Epithelial cell of proximal tubule (primary cell): Measurements from ENCODE around the gene SPTBN5. TPM values are rescaled to one million over a fixed set of nuclear protein-coding genes. Genes with fewer than 3 reads are reported as not detected.

Source experiments
- DNase-seq: peaks from one replicate; pipeline ENCODE4 v3.0.0-alpha.2; 2011; ENCODE audit warnings: low read depth
- H3K4me3 ChIP-seq: 2 replicates; pipeline ENCODE4 v1.5.1; 2011; ENCODE audit warnings: low read depth, mild to moderate bottlenecking, low read length
- CTCF ChIP-seq: conservative IDR thresholded peaks from 2 replicates; pipeline ENCODE4 v1.5.1; 2012; ENCODE audit warnings: low read depth, mild to moderate bottlenecking, low read length
- total RNA-seq: library from RNA; depleted of rRNA; stranded (reverse); fragments of >200 nt; gene quantifications from 2 replicates; pipeline ENCODE4 v1.2.3, GENCODE V29; 2015

The SPTBN5 gene
- total RNA-seq, 1 donor from 2014 or later: 0.63 TPM

DNA sequence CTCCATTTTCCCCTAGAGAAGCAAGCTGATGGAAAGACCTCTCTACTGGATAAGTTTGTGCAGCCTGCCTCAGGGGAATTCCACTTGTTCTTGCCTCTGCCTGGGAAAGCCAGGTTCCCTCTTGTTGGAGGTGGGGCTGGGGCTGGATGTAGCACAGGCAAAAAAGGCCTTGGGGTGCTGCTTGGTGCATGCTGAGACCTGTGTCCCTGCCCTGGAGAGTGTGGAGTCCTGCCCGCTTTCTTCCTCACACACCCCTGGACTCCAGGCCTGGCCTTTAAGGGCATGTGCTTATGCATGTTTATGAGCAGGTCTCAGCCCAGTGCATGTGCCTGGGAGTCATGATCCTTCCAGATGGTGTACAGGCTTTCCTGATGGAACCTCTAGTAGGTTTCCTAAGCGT, 89.5 kb downstream of the SPTBN5 start:
- DNase-seq: no peak
- no peak overlapping the region for H3K4me3 ChIP-seq
- no peak for TF ChIP-seq CTCF

- TF ChIP-seq CTCF: no peak
These were observed 91.9 kb downstream of the SPTBN5 start for GRCh38 chr15:41801850-41802455.

GRCh38 chr15:41801185-41801584, 92.7 kb downstream of the SPTBN5 start:
- TF ChIP-seq CTCF: no peak
- DNase-seq: no peak
- H3K4me3 ChIP-seq: no peak overlapping the region

More at GRCh38 chr15:41801850-41802455, 91.9 kb downstream of the SPTBN5 start:
- H3K4me3 ChIP-seq: no peak overlapping the region
- no peak for DNase-seq

- no peak for TF ChIP-seq CTCF
- no peak for DNase-seq
- no peak overlapping the region for H3K4me3 ChIP-seq
These were observed 94.4 kb downstream of the SPTBN5 start for GRCh38 chr15:41799488-41799805.

DNA sequence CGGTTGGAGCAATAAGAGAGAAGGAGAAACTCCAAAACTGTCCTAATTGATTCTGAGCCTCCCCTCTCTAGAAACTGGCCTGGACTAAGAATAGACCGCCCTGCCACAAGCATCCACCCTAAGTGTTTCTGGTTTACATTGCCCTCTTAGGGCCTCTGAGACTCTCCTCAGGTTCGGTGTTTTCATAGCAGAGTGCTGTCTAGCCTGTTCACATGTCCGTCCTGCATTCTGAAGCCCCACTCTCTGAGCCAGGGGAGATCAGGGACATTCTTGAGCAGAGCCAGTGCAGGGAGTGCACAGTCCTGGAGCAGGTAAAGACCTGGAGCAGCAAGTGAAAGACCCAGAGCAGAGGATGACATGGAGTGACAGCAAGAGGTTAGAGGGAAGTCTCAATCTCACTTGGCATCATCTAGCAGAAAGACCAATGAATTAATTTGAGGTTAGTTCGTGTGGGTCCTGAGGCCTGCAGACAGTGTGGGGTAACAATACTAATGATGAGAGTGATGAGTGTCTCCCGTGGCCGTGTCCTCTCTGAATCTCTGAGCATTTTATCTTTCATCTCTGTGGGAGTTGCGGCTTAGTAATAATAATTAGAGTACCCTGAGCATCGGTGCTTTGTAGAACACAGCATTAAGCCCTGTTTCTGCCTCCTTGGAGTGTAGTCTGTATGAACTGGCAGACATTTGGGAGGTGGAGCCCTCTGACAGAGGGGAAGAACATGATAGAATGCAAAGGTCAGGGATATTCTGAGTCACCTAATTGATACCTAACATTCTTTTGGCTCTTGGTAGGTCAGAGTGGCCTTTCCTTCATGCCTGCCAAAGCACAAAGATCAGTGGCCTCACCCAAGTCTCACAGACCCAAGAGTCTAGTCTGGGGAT, 95.0 kb downstream of the SPTBN5 start:
- H3K4me3 ChIP-seq: no peak overlapping the region
- no peak for TF ChIP-seq CTCF
- DNase-seq: no peak

Other genes with a start within 250 kb of the SPTBN5 start
- 14.8 and 20.8 TPM in 2 replicates for gene MGA, start 233.6 kb downstream of the SPTBN5 start, total RNA-seq
- gene MAPKBP1, start 119.6 kb downstream of the SPTBN5 start, total RNA-seq: 11.9 and 14.4 TPM in 2 replicates
- 6.6 and 10.4 TPM in 2 replicates for gene JMJD7, start 66.0 kb downstream of the SPTBN5 start, total RNA-seq
- 0.65 and 1.2 TPM in 2 replicates for gene PLA2G4B, start 55.2 kb downstream of the SPTBN5 start, total RNA-seq
- gene EHD4, start 78.5 kb upstream of the SPTBN5 start, total RNA-seq: 30.2 and 44.7 TPM in 2 replicates
- gene PLA2G4E, start 127.0 kb upstream of the SPTBN5 start, total RNA-seq: not detected in 2 replicates
- not detected in 2 replicates for gene PLA2G4D, start 200.5 kb upstream of the SPTBN5 start, total RNA-seq